Amniotic epithelial cell (primary cell): ENCODE data around the gene SLC17A9.

ENCODE experiments used
- DNase-seq: peaks from one replicate; pipeline ENCODE4 v3.0.0-alpha.2; 2010; ENCODE audit warnings: low read depth

SLC17A9 gene

GRCh38 chr20:62982124-62983075, 29.9 kb downstream of the SLC17A9 start:
- no peak for DNase-seq

- no peak for DNase-seq
Measured at GRCh38 chr20:62983210-62983609, 30.7 kb downstream of the SLC17A9 start.

- no peak for DNase-seq
Measured at GRCh38 chr20:62984666-62985443, 32.3 kb downstream of the SLC17A9 start.

GRCh38 chr20:62985444-62985778, 32.9 kb downstream of the SLC17A9 start:
- no peak for DNase-seq

- DNase-seq = no peak
Measured at GRCh38 chr20:62986257-62986800, 33.8 kb downstream of the SLC17A9 start.

- no peak for DNase-seq
Measured at GRCh38 chr20:62987114-62987513, 34.6 kb downstream of the SLC17A9 start.

- no peak for DNase-seq
Measured at GRCh38 chr20:62989201-62989601, 36.7 kb downstream of the SLC17A9 start.

- no peak for DNase-seq
Measured at GRCh38 chr20:62990306-62990825, 37.9 kb downstream of the SLC17A9 start.

GRCh38 chr20:62991196-62991807, 38.8 kb downstream of the SLC17A9 start:
- DNase-seq = no peak

GRCh38 chr20:62991863-62992262, 39.4 kb downstream of the SLC17A9 start:
- DNase-seq = no peak

GRCh38 chr20:62993856-62994494, 41.5 kb downstream of the SLC17A9 start:
- no peak for DNase-seq

GRCh38 chr20:62994869-62995281, 42.4 kb downstream of the SLC17A9 start:
- no peak for DNase-seq

- DNase-seq = no peak
Measured at GRCh38 chr20:62995481-62995880, 43.0 kb downstream of the SLC17A9 start.

GRCh38 chr20:62995898-62996595, 43.5 kb downstream of the SLC17A9 start:
- no peak for DNase-seq

- DNase-seq = no peak
Measured at GRCh38 chr20:62996596-62996982, 44.1 kb downstream of the SLC17A9 start.

GRCh38 chr20:62997417-62998035, 45.0 kb downstream of the SLC17A9 start:
- DNase-seq = no peak

GRCh38 chr20:62998449-62998848, 45.9 kb downstream of the SLC17A9 start:
- DNase-seq = no peak

- DNase-seq = no peak
Measured at GRCh38 chr20:62999580-62999979, 47.1 kb downstream of the SLC17A9 start.

- no peak for DNase-seq
Measured at GRCh38 chr20:63000036-63000435, 47.5 kb downstream of the SLC17A9 start.

- DNase-seq = no peak
Measured at GRCh38 chr20:63000958-63001357, 48.4 kb downstream of the SLC17A9 start.

- no peak for DNase-seq
Measured at GRCh38 chr20:63002511-63002910, 50.0 kb downstream of the SLC17A9 start.
